ENCODE data around the gene TRDN.
"Not testable (repeated sequence)": the region's sequence is repeated elsewhere in the genome, so short reads cannot be mapped to it uniquely, and the experiment has no call there.

The TRDN gene

DNA sequence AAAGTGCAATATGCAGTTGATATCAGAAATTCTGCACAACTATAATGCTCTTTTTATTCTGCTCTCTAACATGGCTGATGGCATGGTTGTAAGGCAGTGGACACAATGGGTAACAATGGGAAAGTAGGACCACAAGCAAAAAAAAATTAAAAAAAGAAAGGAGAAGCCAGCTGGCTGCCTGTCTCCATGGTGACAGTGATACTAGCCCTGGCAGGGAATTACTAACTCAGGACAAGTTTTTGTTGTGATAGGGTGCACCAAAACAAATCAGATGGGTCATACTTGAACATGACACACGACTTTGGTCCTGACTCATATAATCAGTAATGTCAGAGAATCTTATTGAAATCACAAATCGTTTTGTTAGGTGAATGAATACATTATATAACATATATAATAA, 169.4 kb downstream of the TRDN start:
- Mint-ChIP-seq H3K4me3 (no peak overlapping the region), H3K4me1 (ENCODE audit: low read depth) (no peaks in the 10 kb centered on the region), H3K9me3 (peaks cover 3% of the 10 kb centered on the region), H3K27me3 (ENCODE audit: low read depth) (no peaks in the 10 kb centered on the region), H3K36me3 (ENCODE audit: low read depth) (no peaks in the 10 kb centered on the region), H3K27ac (no peak overlapping the region)
- DNase-seq (ENCODE audit: low spot score) = no peak

DNA sequence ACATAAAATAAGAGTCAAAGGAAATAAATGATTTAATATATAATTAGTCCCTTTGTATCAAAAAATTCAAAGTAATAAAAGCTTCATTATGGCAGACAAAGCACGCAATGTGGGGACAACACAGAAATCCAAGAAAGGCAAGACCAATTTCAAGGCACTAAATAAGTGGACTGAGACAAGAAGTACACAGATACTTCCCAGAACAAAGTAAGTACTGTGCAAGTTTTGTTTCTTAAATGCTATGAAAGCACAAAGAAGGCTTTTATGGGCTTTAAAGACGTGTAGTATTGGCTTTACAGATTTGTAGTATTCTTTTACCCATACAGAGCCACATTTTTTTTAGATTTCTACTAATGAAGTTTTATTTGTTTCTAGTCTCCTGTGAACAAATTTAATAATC, 174.6 kb downstream of the TRDN start:
- Mint-ChIP-seq H3K9me3 (no peaks in the 10 kb centered on the region), H3K4me1 (ENCODE audit: low read depth) (no peaks in the 10 kb centered on the region), H3K27ac (no peak overlapping the region), H3K27me3 (ENCODE audit: low read depth) (no peaks in the 10 kb centered on the region), H3K36me3 (ENCODE audit: low read depth) (no peaks in the 10 kb centered on the region), H3K4me3 (no peak overlapping the region)
- DNase-seq (ENCODE audit: low spot score) = no peak

DNA sequence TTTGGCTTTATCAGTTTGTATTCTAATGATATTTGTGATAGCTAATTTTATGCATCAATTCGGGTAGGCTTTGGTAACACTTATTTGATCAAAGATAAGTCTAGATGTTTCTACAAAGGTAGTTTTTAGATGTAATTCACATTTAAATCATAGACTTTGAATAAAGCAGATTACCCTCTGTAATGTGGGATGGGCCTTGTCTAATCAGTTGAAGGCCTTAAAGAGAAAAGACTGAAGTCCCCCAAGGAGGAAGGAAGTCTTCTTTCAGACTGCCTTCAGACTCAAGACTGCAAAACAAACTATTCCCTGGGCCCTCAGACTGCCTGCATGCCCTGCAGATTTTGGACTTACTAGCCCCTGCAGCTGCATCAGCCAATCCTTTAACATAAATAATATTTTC, 178.5 kb downstream of the TRDN start:
- no peaks in the 10 kb centered on the region for H3K36me3 Mint-ChIP-seq (ENCODE audit: low read depth)
- H3K4me3 Mint-ChIP-seq = no peak overlapping the region
- H3K9me3 Mint-ChIP-seq = no peaks in the 10 kb centered on the region
- H3K27me3 Mint-ChIP-seq (ENCODE audit: low read depth) = no peaks in the 10 kb centered on the region
- H3K27ac Mint-ChIP-seq = no peak overlapping the region
- no peaks in the 10 kb centered on the region for H3K4me1 Mint-ChIP-seq (ENCODE audit: low read depth)
- DNase-seq (ENCODE audit: low spot score) = no peak

DNA sequence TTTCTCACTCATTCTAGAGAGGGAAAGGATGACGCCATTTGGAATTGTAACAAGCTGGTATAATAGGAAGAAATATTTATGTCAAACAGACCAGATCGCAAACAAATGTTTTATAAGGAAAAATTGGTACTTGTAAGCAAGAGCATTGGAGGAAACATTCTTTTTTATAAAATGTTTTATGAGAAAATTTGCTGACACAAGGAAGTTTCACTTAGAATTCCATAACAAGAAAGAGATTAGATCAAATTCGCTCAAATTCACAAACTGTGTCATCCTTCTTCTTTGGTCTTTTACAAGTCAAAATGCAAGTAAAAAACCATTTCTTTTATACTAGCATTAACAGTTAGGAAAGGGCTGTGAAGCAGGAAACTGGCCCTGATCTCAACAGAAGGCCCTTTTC, 179.9 kb downstream of the TRDN start:
- DNase-seq (ENCODE audit: low spot score) = no peak
- H3K27me3 Mint-ChIP-seq (ENCODE audit: low read depth) = no peaks in the 10 kb centered on the region
- no peaks in the 10 kb centered on the region for H3K9me3 Mint-ChIP-seq
- H3K4me1 Mint-ChIP-seq (ENCODE audit: low read depth) = no peaks in the 10 kb centered on the region
- no peaks in the 10 kb centered on the region for H3K36me3 Mint-ChIP-seq (ENCODE audit: low read depth)
- no peak overlapping the region for H3K27ac Mint-ChIP-seq
- H3K4me3 Mint-ChIP-seq = no peak overlapping the region

DNA sequence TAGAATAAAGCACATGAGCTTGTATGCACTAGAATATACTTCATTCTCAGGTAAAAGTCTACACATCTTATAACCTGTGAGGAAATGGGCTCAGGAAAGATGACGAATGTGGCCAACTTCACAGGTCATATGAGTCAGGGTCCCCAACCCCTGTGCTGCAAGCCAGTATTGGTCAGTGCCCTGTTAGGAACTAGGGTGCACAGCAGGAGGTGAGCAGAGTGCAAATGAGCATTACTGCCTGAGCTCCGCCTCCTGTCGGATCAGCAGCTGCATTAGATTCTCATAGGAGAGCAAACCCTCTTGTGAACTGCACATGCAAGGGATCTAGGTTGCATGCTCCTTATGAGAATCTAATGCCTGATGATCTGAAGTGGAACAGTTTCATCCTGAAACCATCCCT, 182.3 kb downstream of the TRDN start:
- no peak overlapping the region for H3K27ac Mint-ChIP-seq
- H3K4me1 Mint-ChIP-seq (ENCODE audit: low read depth) = no peaks in the 10 kb centered on the region
- DNase-seq (ENCODE audit: low spot score) = no peak

DNA sequence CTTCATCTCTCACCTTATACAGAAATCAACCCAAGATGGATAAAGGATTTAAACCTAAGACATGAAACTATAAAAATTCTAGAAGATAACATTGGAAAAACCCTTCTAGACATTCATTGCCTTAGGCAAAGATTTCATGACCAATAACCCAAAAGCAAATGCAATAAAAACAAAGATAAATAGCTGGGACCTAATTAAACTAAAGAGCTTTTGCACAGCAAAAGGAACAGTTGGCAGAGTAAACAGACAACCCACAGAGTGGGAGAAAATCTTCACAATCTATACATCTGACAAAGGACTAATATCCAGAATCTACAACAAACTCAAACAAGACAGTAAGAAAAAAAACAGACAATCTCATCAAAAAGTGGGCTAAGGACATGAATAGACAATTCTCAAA, 183.7 kb downstream of the TRDN start:
- not testable (repeated sequence) for H3K4me3 Mint-ChIP-seq; H3K27me3 Mint-ChIP-seq (ENCODE audit: low read depth); DNase-seq (ENCODE audit: low spot score); H3K36me3 Mint-ChIP-seq (ENCODE audit: low read depth); H3K4me1 Mint-ChIP-seq (ENCODE audit: low read depth); H3K27ac Mint-ChIP-seq; H3K9me3 Mint-ChIP-seq

More for the DNA sequence above, 182.3 kb downstream of the TRDN start:
- no peaks in the 10 kb centered on the region for H3K36me3 Mint-ChIP-seq (ENCODE audit: low read depth)
- no peak overlapping the region for H3K4me3 Mint-ChIP-seq
- no peaks in the 10 kb centered on the region for H3K9me3 Mint-ChIP-seq
- H3K27me3 Mint-ChIP-seq (ENCODE audit: low read depth) = no peaks in the 10 kb centered on the region

DNA sequence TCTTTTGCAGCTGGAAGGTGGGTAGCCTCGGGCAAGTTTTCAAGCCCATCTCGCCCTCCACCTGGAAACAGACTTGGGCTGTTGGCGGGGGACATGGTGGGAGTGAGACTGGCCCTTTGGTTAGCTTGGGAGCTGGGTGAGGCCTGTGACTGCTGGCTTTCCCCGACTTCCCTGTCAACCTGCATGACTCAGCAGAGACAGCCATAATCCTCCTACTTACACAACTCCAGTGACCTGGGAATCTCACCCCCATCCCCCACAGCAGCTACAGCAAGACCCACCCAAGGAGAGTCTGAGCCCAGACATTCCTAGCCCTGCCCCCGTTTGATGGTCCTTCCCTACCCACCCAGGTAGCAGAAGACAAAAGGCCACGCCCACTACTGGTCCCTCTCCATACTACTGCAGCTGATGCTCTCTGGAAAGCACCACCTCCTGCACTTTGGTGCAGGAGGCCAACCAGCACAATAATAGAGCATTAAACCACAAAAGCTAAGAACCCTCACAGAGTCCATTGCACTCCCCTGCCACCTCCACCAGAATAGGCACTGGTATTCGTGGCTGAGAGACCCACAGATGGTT, 188.4 kb downstream of the TRDN start:
- Mint-ChIP-seq H3K4me3 (no peak overlapping the region), H3K36me3 (ENCODE audit: low read depth) (no peaks in the 10 kb centered on the region), H3K27ac (no peak overlapping the region), H3K27me3 (ENCODE audit: low read depth) (no peaks in the 10 kb centered on the region), H3K9me3 (peaks cover 6% of the 10 kb centered on the region), H3K4me1 (ENCODE audit: low read depth) (no peaks in the 10 kb centered on the region)
- DNase-seq (ENCODE audit: low spot score) = no peak

DNA sequence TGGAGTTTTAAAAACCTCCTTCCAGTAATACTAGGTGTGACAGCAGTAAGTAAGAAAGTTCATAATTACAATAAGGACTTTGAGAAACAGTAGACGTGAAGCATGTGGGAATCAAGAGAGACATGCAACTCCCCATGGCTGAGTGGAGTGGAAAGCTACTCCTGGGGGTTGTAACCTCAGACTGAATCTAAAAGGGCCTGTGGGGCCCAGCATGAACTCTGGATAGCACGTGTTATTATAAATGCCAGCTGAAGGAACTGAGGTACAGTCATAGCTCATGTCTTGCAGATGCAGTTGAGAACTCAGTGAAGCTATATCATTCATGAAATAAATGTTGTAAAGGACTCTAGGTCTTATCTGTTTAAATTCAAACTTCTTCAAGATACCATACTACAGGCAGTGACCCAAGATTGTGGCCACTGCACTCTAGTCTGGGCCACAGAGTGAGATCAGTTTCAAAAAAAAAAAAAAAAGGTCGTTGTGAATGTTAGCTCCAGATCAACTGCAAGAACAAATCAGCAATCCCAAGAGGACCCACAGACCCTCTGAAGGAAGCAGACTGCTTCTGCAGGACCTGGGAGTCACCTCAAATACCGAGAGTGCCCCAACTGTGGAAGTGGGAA, 189.3 kb downstream of the TRDN start:
- no peaks in the 10 kb centered on the region for H3K27me3 Mint-ChIP-seq (ENCODE audit: low read depth)
- H3K4me3 Mint-ChIP-seq = no peak overlapping the region
- no peaks in the 10 kb centered on the region for H3K36me3 Mint-ChIP-seq (ENCODE audit: low read depth)
- H3K4me1 Mint-ChIP-seq (ENCODE audit: low read depth) = no peaks in the 10 kb centered on the region
- H3K9me3 Mint-ChIP-seq = peaks cover 6% of the 10 kb centered on the region
- no peak for DNase-seq (ENCODE audit: low spot score)
- H3K27ac Mint-ChIP-seq = no peak overlapping the region

DNA sequence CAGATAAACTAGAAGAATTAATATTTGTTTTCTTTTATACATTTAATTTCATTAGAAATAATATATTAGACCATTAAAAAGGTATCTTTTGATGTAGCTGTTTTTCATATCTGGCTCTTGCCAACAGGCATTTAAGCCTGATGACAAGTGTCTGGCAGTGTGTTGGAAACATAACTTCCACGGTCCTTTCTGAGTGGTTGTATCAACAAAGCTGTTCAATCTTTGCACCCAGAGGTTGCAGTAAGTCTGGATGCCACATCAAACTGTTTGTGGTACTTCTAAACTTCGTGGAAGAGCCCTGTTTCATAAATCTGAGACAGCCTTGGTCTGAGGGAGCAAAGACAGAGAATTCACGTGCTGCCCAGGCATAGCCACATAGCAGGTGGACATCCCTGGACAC, 197.4 kb downstream of the TRDN start:
- no peak for DNase-seq (ENCODE audit: low spot score)
- Mint-ChIP-seq H3K27ac (no peak overlapping the region), H3K9me3 (no peaks in the 10 kb centered on the region), H3K4me3 (no peak overlapping the region), H3K4me1 (ENCODE audit: low read depth) (no peaks in the 10 kb centered on the region), H3K36me3 (ENCODE audit: low read depth) (no peaks in the 10 kb centered on the region), H3K27me3 (ENCODE audit: low read depth) (no peaks in the 10 kb centered on the region)

DNA sequence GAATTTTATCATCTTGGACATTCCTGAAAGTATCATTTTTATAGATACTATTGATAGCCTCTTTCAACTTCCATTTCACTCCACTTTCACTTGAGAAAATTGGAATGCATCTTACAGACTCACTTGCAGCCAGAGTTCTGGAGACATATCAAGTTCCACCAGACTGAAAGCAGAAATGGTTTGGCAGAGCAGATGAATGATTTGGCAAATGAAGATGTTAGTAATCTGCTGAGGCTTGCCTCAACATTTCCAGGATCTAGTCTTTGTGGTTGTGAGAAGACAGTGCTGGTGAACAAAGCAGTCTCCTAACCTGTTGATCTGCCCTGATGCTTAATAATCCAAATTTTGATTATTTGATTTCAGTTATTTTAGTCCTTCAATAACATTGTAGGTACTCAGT, 202.6 kb downstream of the TRDN start:
- Mint-ChIP-seq H3K27ac (no peak overlapping the region), H3K27me3 (ENCODE audit: low read depth) (no peaks in the 10 kb centered on the region), H3K9me3 (no peaks in the 10 kb centered on the region), H3K4me3 (no peak overlapping the region), H3K36me3 (ENCODE audit: low read depth) (no peaks in the 10 kb centered on the region), H3K4me1 (ENCODE audit: low read depth) (no peaks in the 10 kb centered on the region)
- no peak for DNase-seq (ENCODE audit: low spot score)

DNA sequence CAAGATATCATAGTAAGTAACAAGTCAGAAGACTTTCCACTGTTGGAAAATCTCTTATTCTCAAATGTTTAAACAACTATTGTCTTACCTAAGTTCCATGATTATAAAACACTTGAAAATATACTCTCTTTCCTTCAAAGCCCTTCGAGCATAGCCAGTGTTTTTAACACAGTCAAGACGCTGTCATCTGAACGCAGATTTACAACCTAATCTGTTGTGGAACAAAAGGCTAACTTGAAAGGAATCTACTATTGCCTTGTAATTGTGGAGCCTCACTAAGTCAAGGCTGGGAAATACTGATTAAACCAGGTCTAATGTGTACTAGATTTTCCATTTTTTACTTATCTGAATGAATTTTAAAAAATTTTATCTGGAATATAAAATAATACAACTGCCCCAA, 205.8 kb downstream of the TRDN start:
- DNase-seq (ENCODE audit: low spot score) = no peak
- H3K36me3 Mint-ChIP-seq (ENCODE audit: low read depth) = no peaks in the 10 kb centered on the region
- H3K9me3 Mint-ChIP-seq = no peaks in the 10 kb centered on the region
- no peak overlapping the region for H3K27ac Mint-ChIP-seq
- no peaks in the 10 kb centered on the region for H3K27me3 Mint-ChIP-seq (ENCODE audit: low read depth)
- H3K4me1 Mint-ChIP-seq (ENCODE audit: low read depth) = no peaks in the 10 kb centered on the region
- H3K4me3 Mint-ChIP-seq = no peak overlapping the region

DNA sequence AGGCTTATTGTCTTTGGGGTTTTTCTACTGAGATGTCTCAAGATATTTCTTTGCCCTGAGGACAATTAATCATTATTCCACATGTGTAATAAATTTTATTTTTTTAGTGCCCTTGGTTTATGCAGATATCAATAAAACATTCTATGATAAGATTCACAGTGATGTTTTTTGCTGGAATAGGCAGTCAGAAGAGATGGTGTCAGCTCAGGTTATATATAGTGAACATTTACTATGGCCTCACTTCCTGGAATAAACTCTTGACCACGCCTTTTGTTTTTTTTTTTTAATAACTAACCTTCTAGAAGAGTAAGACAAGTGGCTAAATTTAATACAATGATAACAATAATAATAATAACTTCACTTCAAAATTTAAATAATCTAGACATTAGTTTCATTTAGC, 209.7 kb downstream of the TRDN start:
- no peaks in the 10 kb centered on the region for H3K27me3 Mint-ChIP-seq (ENCODE audit: low read depth)
- no peaks in the 10 kb centered on the region for H3K9me3 Mint-ChIP-seq
- no peaks in the 10 kb centered on the region for H3K36me3 Mint-ChIP-seq (ENCODE audit: low read depth)
- no peak overlapping the region for H3K4me3 Mint-ChIP-seq
- no peak overlapping the region for H3K27ac Mint-ChIP-seq
- no peak for DNase-seq (ENCODE audit: low spot score)
- H3K4me1 Mint-ChIP-seq (ENCODE audit: low read depth) = no peaks in the 10 kb centered on the region

DNA sequence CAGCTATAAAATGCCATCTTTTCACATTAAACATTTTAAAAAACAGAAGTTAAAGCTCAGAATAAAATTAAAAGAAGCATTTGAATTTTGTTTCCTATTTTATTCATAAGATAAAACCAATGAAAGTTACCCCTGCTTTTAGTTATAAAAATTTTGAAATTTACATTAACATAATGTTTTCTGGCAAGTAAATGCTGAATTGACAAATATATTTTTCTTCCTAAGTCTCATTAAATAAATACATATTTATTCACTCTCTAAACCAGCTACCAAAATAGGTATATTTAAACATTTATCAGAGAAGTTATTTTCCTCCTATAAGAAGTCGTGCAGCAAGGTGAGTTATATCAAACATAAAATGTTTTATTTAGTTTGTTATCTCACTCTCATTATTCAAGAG, 213.6 kb downstream of the TRDN start:
- H3K36me3 Mint-ChIP-seq (ENCODE audit: low read depth) = no peaks in the 10 kb centered on the region

DNA sequence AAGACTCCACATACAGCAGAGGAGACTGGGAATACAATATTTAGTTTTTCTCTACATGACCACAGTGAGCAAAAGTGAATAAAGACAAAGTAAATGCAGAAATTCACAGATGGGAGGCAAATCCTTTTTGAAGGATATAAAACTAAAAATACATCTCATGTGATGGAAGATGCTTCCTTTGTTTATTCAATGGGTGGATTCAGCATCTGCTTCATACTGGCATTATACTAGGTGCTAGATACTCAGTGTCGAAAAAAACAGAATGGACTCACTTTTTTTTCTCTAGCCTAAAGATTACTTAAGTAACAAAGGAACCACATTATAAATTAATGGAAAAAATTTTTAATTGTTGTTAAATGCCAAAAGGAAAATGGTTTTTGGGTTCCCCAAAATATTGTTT, 216.2 kb downstream of the TRDN start:
- no peaks in the 10 kb centered on the region for H3K9me3 Mint-ChIP-seq
- H3K27me3 Mint-ChIP-seq (ENCODE audit: low read depth) = no peaks in the 10 kb centered on the region
- no peak overlapping the region for H3K4me3 Mint-ChIP-seq
- DNase-seq (ENCODE audit: low spot score) = no peak
- no peaks in the 10 kb centered on the region for H3K36me3 Mint-ChIP-seq (ENCODE audit: low read depth)
- no peak overlapping the region for H3K27ac Mint-ChIP-seq
- no peaks in the 10 kb centered on the region for H3K4me1 Mint-ChIP-seq (ENCODE audit: low read depth)

More for the DNA sequence above, 213.6 kb downstream of the TRDN start:
- Mint-ChIP-seq H3K9me3 (no peaks in the 10 kb centered on the region), H3K4me3 (no peak overlapping the region), H3K27ac (no peak overlapping the region), H3K4me1 (ENCODE audit: low read depth) (no peaks in the 10 kb centered on the region), H3K27me3 (ENCODE audit: low read depth) (no peaks in the 10 kb centered on the region)
- DNase-seq (ENCODE audit: low spot score) = no peak

DNA sequence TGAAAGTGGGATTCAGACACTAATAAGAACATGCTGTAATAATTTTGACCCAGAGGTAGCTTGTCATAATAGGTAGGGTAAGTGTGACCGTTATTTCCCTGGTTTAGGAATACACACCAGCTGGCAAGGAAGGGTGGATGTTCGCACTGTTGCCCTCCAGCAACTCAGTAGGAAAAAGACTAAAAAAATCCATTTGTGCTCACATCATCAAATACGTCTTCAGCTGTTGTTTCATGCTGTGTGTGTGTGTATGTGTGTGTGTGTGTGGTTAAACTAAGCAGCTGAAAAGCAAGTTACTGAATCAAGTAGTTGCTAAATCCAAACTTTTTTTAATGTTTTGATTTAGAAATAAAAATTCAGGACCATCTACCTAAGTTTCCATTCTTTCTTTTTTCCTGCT, 218.7 kb downstream of the TRDN start:
- no peak for DNase-seq (ENCODE audit: low spot score)
- Mint-ChIP-seq H3K4me1 (ENCODE audit: low read depth) (no peaks in the 10 kb centered on the region), H3K4me3 (no peak overlapping the region), H3K27ac (no peak overlapping the region), H3K36me3 (ENCODE audit: low read depth) (no peaks in the 10 kb centered on the region), H3K9me3 (no peaks in the 10 kb centered on the region), H3K27me3 (ENCODE audit: low read depth) (no peaks in the 10 kb centered on the region)

All from T-helper 2 cell treated with Interferon-gamma antibody and Interleukin-4, amounts not matched to agents 5 μg/mL and 100 μg/mL, for 36 hours (primary cell).